ENCODE data around the gene ANAPC4.

The ANAPC4 gene

GRCh38 chr4:25347971-25348370 lies 29.1 kb upstream of the ANAPC4 start:
- TF ChIP-seq CTCF (IDR thresholded peaks at IDR 0.05), result no peak

- no peak for TF ChIP-seq CTCF (IDR thresholded peaks at IDR 0.05)
Measured at GRCh38 chr4:25350561-25350960, 26.5 kb upstream of the ANAPC4 start.

- no peak for TF ChIP-seq CTCF (IDR thresholded peaks at IDR 0.05)
Measured at GRCh38 chr4:25351777-25352416, 25.2 kb upstream of the ANAPC4 start.

- TF ChIP-seq CTCF (IDR thresholded peaks at IDR 0.05), result no peak
Measured at GRCh38 chr4:25356068-25356467, 21.0 kb upstream of the ANAPC4 start.

- no peak for TF ChIP-seq CTCF (IDR thresholded peaks at IDR 0.05)
Measured at GRCh38 chr4:25358515-25359275, 18.4 kb upstream of the ANAPC4 start.

- TF ChIP-seq CTCF (IDR thresholded peaks at IDR 0.05), result no peak
Measured at GRCh38 chr4:25361253-25361652, 15.8 kb upstream of the ANAPC4 start.

GRCh38 chr4:25367004-25367621 lies 9.9 kb upstream of the ANAPC4 start:
- peak; percentile 82 for TF ChIP-seq CTCF (IDR thresholded peaks at IDR 0.05)

Data from LNCAP (cell line).